Liver (tissue), 9 donors: Measurements from ENCODE around the gene PTPRD. TPM values are rescaled to one million over a fixed set of nuclear protein-coding genes. Genes with fewer than 3 reads are reported as not detected.

ENCODE experiments used
- DNase-seq: peaks from one replicate; pipeline ENCODE4 v3.0.0-alpha.2; 2017; ENCODE audit warnings: low spot score
- H3K27ac ChIP-seq, 2 donors: one replicate each; pipeline ENCODE4 v1.7.0; 2013; ENCODE audit warnings: inconsistent platforms in 2 of 2, low read length in 2 of 2, control low read depth in 1 of 2, low read depth in 1 of 2, mild to moderate bottlenecking in 1 of 2
- H3K27me3 ChIP-seq, 4 donors: one replicate each; pipeline versions ENCODE4 v1.6.1 to v1.7.0; 2013; ENCODE audit warnings: low read length in 3 of 4, inconsistent platforms in 1 of 4, mild to moderate bottlenecking in 1 of 4, moderate library complexity in 1 of 4; ENCODE audit not compliant: control insufficient read depth in 4 of 4, insufficient read depth in 4 of 4
- H3K36me3 ChIP-seq, 4 donors: one replicate each; pipeline versions ENCODE4 v1.6.1 to v1.7.0; 2013; ENCODE audit warnings: low read length in 3 of 4, mild to moderate bottlenecking in 3 of 4, low read depth in 1 of 4, moderate library complexity in 1 of 4; ENCODE audit not compliant: control insufficient read depth in 4 of 4, insufficient read depth in 3 of 4
- H3K4me1 ChIP-seq, 4 donors: one replicate each; pipeline versions ENCODE4 v1.6.1 to v1.7.0; 2013; ENCODE audit warnings: low read length in 3 of 4, mild to moderate bottlenecking in 3 of 4, moderate library complexity in 1 of 4; ENCODE audit not compliant: control insufficient read depth in 4 of 4, insufficient read depth in 4 of 4
- H3K4me3 ChIP-seq, 3 donors: one replicate each; pipeline versions ENCODE4 v1.6.1 to v1.7.0; 2013; ENCODE audit warnings: low read length in 3 of 3, control low read depth in 1 of 3, low read depth in 1 of 3, mild to moderate bottlenecking in 1 of 3
- H3K9ac ChIP-seq, 2 donors: one replicate each; pipeline ENCODE4 v1.7.0; 2013; ENCODE audit warnings: low read length in 2 of 2, mild to moderate bottlenecking in 2 of 2, moderate library complexity in 2 of 2, control low read depth in 1 of 2, low read depth in 1 of 2
- H3K9me3 ChIP-seq, 4 donors: one replicate each; pipeline versions ENCODE4 v1.6.1 to v1.7.0; 2013; ENCODE audit warnings: low read length in 3 of 4; ENCODE audit not compliant: control insufficient read depth in 4 of 4
- FOXA1 ChIP-seq: IDR thresholded peaks from 2 replicates; pipeline ENCODE4 v1.6.1; 2016; ENCODE audit warnings: antibody characterized with exemption
- FOXA2 ChIP-seq: IDR thresholded peaks from 2 replicates; pipeline ENCODE4 v1.6.1; 2016; ENCODE audit warnings: antibody characterized with exemption
- GABPA ChIP-seq, 2 donors: IDR thresholded peaks in 1 of 2; conservative IDR thresholded peaks in 1 of 2; 2 replicates each; pipeline ENCODE4 v1.6.1; 2016; ENCODE audit warnings: antibody characterized with exemption in 2 of 2, mild to moderate bottlenecking in 1 of 2, moderate library complexity in 1 of 2
- HNF4A ChIP-seq, 2 donors: conservative IDR thresholded peaks; 2 replicates each; pipeline ENCODE4 v1.6.1; 2016; ENCODE audit warnings: antibody characterized with exemption in 2 of 2, mild to moderate bottlenecking in 2 of 2
- HNF4G ChIP-seq: IDR thresholded peaks from 2 replicates; pipeline ENCODE4 v1.6.1; 2016; ENCODE audit warnings: antibody characterized with exemption
- JUND ChIP-seq, 2 donors: IDR thresholded peaks; 2 replicates each; pipeline ENCODE4 v1.6.1; 2016; ENCODE audit warnings: antibody characterized with exemption in 2 of 2
- NR2F2 ChIP-seq: IDR thresholded peaks from 2 replicates; pipeline ENCODE4 v1.6.1; 2016; ENCODE audit warnings: antibody characterized with exemption
- RAD21 ChIP-seq, 2 donors: IDR thresholded peaks; 2 replicates each; pipeline ENCODE4 v1.6.1; 2016; ENCODE audit warnings: antibody characterized with exemption in 2 of 2, mild to moderate bottlenecking in 2 of 2
- SP1 ChIP-seq: IDR thresholded peaks from 2 replicates; pipeline ENCODE4 v1.6.1; 2018; ENCODE audit warnings: antibody characterized with exemption, mild to moderate bottlenecking
- TAF1 ChIP-seq: conservative IDR thresholded peaks from 2 replicates; pipeline ENCODE4 v1.6.1; 2016; ENCODE audit warnings: antibody characterized with exemption, mild to moderate bottlenecking
- WGBS: extraction: QIAGEN DNeasy Blood & Tissue Kit; methylation state at CpG from one replicate; pipeline ENCODE4 v1.1.7; 2013; 5-methylcytosine and 5-hydroxymethylcytosine counted together
- polyA plus RNA-seq, 2 donors: library from polyadenylated mRNA; stranded (reverse) in 1 of 2; unstranded in 1 of 2; fragments of 200-250 nt in 1 of 2; fragments of >200 nt in 1 of 2; fragmentation: Nextera tagmentation in 1 of 2; extraction: Ambion mirVana in 1 of 2; gene quantifications; one replicate each; pipeline versions ENCODE4 v1.2.1 to v1.2.3, GENCODE V29; 2013 to 2015
- total RNA-seq, 2 donors: library from RNA; depleted of rRNA; stranded (reverse); fragments of >200 nt; gene quantifications; one replicate each; pipeline ENCODE4 v1.2.3, GENCODE V29; 2014
- TF ChIP-seq, protein P1 (sequence below): IDR thresholded peaks from 2 replicates; pipeline ENCODE4 v1.6.1; 2016; ENCODE audit warnings: antibody characterized with exemption, mild to moderate bottlenecking
- TF ChIP-seq, protein P2 (sequence below): IDR thresholded peaks from 2 replicates; pipeline ENCODE4 v1.6.1; 2016; ENCODE audit warnings: antibody characterized with exemption
- TF ChIP-seq, protein P3 (sequence below): fragments of 150-350 bp; IDR thresholded peaks from 2 replicates; pipeline ENCODE4 v1.5.1; 2017; ENCODE audit warnings: improper control_type of control experiment, low read depth, low read length; ENCODE audit not compliant: missing input control
- TF ChIP-seq, protein P4 (sequence below): IDR thresholded peaks from 2 replicates; pipeline ENCODE4 v1.6.1; 2016; ENCODE audit warnings: antibody characterized with exemption
- TF ChIP-seq, protein P5 (sequence below): IDR thresholded peaks from 2 replicates; pipeline ENCODE4 v1.6.1; 2016; ENCODE audit warnings: antibody characterized with exemption
- donor health status: healthy.
- donor health status: healthy.
- donor health status: healthy.
- donor health status: healthy.
- donor health status: healthy.

The PTPRD gene
- total and polyA plus RNA-seq, 4 donors, result 0.78 to 34.2 (median 4.7) TPM

DNA sequence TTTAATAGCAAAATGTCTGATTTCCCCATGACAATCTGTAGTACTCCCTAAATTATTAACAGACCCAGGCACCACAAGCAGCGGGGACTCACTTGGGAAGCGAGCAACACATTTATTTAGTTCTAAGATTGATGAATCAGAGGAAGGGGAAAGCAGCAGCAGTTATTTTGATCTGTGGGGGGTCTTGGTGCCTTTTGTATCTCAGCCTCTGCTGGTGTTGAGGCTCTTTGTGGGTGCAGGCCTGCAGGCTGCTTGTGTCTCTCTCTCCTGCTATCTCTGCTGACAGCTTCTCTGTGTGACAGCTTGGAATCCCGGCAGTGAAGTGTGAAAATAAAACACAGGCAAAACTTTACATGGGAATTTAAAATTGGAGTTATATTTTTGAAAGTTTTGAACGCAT, 1935.1 kb downstream of the PTPRD start:
- H3K9me3 ChIP-seq, result no peaks in the 10 kb centered on the region
- H3K4me3 ChIP-seq, result no peak overlapping the region
- no peak overlapping the region for H3K27ac ChIP-seq
- 79% methylated on average over 4 of the region's 4 CpGs for WGBS
- no peak overlapping the region for H3K9ac ChIP-seq
- no peaks in the 10 kb centered on the region for H3K27me3 ChIP-seq
- DNase-seq, result no peak
- H3K4me1 ChIP-seq, result peaks cover 0 to 7% (median 2%) of the 10 kb centered on the region in 4 donors
- H3K36me3 ChIP-seq, result no peaks in the 10 kb centered on the region
- no peak for TF ChIP-seq NR2F2
- TF ChIP-seq HNF4A (conservative IDR thresholded peaks at IDR 0.05), result no peak
- TF ChIP-seq, protein P1, sequence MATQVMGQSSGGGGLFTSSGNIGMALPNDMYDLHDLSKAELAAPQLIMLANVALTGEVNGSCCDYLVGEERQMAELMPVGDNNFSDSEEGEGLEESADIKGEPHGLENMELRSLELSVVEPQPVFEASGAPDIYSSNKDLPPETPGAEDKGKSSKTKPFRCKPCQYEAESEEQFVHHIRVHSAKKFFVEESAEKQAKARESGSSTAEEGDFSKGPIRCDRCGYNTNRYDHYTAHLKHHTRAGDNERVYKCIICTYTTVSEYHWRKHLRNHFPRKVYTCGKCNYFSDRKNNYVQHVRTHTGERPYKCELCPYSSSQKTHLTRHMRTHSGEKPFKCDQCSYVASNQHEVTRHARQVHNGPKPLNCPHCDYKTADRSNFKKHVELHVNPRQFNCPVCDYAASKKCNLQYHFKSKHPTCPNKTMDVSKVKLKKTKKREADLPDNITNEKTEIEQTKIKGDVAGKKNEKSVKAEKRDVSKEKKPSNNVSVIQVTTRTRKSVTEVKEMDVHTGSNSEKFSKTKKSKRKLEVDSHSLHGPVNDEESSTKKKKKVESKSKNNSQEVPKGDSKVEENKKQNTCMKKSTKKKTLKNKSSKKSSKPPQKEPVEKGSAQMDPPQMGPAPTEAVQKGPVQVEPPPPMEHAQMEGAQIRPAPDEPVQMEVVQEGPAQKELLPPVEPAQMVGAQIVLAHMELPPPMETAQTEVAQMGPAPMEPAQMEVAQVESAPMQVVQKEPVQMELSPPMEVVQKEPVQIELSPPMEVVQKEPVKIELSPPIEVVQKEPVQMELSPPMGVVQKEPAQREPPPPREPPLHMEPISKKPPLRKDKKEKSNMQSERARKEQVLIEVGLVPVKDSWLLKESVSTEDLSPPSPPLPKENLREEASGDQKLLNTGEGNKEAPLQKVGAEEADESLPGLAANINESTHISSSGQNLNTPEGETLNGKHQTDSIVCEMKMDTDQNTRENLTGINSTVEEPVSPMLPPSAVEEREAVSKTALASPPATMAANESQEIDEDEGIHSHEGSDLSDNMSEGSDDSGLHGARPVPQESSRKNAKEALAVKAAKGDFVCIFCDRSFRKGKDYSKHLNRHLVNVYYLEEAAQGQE, result no peak

DNA sequence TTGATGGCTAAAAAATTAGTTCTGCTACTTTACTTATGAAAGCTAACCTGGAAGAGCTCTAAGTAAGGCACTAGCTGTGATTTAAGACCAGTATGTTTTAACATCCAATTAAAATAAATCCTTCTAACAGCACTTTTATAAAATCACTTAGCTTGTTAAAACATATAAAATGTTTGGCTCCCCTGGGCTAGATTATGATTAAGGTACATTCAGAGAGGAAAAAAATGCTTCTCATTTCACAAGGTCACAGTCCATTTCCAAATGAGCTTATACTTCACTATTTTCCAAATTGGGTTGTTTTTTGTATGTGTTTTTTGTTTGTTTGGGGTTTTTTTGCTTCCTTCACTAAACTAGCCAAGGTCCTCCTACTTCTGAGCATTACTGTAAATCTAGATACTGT, 1938.3 kb downstream of the PTPRD start:
- DNase-seq, result no peak
- no peak overlapping the region for H3K9ac ChIP-seq
- no peak overlapping the region for H3K27ac ChIP-seq
- H3K36me3 ChIP-seq, result no peaks in the 10 kb centered on the region
- TF ChIP-seq RAD21 (IDR thresholded peaks at IDR 0.05) (no peak), HNF4G (no peak), SP1 (no peak), FOXA1 (no peak), GABPA (IDR thresholded peaks at IDR 0.05 in 1 of 2, conservative IDR thresholded peaks at IDR 0.05 in 1 of 2) (no peak), JUND (IDR thresholded peaks at IDR 0.05) (no peak), FOXA2 (no peak), TAF1 (no peak), HNF4A (conservative IDR thresholded peaks at IDR 0.05) (no peak)
- TF ChIP-seq, protein P2, sequence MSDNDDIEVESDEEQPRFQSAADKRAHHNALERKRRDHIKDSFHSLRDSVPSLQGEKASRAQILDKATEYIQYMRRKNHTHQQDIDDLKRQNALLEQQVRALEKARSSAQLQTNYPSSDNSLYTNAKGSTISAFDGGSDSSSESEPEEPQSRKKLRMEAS, result no peak
- TF ChIP-seq, protein P3, sequence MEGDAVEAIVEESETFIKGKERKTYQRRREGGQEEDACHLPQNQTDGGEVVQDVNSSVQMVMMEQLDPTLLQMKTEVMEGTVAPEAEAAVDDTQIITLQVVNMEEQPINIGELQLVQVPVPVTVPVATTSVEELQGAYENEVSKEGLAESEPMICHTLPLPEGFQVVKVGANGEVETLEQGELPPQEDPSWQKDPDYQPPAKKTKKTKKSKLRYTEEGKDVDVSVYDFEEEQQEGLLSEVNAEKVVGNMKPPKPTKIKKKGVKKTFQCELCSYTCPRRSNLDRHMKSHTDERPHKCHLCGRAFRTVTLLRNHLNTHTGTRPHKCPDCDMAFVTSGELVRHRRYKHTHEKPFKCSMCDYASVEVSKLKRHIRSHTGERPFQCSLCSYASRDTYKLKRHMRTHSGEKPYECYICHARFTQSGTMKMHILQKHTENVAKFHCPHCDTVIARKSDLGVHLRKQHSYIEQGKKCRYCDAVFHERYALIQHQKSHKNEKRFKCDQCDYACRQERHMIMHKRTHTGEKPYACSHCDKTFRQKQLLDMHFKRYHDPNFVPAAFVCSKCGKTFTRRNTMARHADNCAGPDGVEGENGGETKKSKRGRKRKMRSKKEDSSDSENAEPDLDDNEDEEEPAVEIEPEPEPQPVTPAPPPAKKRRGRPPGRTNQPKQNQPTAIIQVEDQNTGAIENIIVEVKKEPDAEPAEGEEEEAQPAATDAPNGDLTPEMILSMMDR, result no peak
- TF ChIP-seq, protein P4, sequence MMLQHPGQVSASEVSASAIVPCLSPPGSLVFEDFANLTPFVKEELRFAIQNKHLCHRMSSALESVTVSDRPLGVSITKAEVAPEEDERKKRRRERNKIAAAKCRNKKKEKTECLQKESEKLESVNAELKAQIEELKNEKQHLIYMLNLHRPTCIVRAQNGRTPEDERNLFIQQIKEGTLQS, result no peak
- TF ChIP-seq, protein P5, sequence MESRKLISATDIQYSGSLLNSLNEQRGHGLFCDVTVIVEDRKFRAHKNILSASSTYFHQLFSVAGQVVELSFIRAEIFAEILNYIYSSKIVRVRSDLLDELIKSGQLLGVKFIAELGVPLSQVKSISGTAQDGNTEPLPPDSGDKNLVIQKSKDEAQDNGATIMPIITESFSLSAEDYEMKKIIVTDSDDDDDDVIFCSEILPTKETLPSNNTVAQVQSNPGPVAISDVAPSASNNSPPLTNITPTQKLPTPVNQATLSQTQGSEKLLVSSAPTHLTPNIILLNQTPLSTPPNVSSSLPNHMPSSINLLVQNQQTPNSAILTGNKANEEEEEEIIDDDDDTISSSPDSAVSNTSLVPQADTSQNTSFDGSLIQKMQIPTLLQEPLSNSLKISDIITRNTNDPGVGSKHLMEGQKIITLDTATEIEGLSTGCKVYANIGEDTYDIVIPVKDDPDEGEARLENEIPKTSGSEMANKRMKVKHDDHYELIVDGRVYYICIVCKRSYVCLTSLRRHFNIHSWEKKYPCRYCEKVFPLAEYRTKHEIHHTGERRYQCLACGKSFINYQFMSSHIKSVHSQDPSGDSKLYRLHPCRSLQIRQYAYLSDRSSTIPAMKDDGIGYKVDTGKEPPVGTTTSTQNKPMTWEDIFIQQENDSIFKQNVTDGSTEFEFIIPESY, result no peak
- no peaks in the 10 kb centered on the region for H3K9me3 ChIP-seq
- no peaks in the 10 kb centered on the region for H3K27me3 ChIP-seq
- H3K4me3 ChIP-seq, result no peak overlapping the region
- H3K4me1 ChIP-seq, result peaks cover 0 to 7% (median 2%) of the 10 kb centered on the region in 4 donors
